GM19238 (cell line): ENCODE data around the gene SLC39A10.
"Not testable (repeated sequence)": the region's sequence is repeated elsewhere in the genome, so short reads cannot be mapped to it uniquely, and the experiment has no call there.

Source experiments
- DNase-seq: peaks from one replicate; pipeline ENCODE4 v3.0.0; 2011; ENCODE audit warnings: low spot score; ENCODE audit not compliant: insufficient read length

Gene SLC39A10

GRCh38 chr2:195644708-195645107, 12.3 kb upstream of the SLC39A10 start:
- DNase-seq = not testable (repeated sequence)

GRCh38 chr2:195645413-195645812, 11.6 kb upstream of the SLC39A10 start:
- DNase-seq = no peak

DNA sequence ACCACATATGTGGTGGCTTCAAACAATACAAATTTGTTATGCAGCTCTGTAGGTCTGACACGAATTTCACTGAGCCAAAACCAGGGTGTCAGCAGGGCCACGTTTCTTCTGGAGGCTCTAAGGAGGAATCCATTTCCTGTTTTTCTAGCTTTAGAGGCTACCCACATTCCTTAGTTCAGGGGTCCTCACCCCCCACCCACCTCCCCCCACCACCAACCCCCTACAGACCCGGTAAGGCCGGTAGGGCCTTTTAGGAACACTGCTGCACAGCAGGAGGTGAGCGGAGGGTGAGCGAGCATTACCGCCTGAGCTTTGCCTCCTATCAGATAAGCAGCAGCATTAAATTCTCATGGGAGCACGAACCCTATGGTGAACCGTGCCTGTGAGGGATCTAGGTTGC, 10.6 kb upstream of the SLC39A10 start:
- DNase-seq = no peak

- no peak for DNase-seq
Measured at GRCh38 chr2:195647302-195647701, 9.7 kb upstream of the SLC39A10 start.

- not testable (repeated sequence) for DNase-seq
Measured at GRCh38 chr2:195648370-195648769, 8.7 kb upstream of the SLC39A10 start.

- DNase-seq = no peak
Measured at GRCh38 chr2:195648787-195649186, 8.2 kb upstream of the SLC39A10 start.

DNA sequence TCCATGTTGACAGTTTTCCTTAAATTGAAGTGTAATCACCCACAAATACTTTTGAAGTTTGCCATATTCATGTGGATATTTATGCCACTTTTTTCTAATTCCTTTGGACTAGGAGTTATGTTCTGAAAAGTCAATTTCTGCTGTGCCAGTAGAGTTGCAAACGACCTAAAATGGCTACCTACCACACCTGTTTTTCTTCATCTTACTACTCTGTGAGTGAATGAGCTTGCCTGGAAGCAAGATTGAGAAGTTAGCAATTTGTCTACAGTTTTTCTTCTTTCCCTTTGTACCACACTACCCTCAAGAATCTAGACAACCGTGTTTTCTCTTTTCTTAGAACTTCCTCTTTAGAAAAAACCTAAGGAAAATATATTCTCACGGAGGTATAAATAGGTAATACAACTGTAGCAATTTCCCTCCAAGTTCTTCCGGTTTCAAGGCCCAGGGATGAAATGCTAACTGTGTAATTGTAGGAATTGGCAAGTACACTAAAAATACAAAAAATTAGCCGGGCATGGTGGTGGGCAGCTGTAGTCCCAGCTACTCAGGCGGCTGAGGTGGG, 7.3 kb upstream of the SLC39A10 start:
- no peak for DNase-seq

DNA sequence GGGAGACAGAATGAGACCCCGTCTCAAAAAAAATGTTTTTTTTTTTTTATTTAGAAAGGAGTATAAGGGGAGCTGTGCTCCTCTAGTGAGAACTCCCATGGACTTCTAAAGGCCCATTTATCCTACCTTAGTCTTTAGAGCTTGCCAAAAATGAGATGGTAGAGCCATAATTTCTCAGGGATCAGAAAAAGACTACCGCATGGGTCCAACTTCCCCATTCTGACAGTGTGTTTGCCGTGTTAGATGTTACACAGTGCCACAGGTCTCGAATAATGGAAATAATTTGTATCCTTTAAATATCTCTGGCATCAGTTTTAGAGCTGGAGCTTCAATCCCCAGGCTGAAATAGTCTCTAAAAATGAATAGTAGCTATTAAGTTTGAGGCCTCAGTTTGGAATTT, 6.0 kb upstream of the SLC39A10 start:
- DNase-seq = no peak

DNA sequence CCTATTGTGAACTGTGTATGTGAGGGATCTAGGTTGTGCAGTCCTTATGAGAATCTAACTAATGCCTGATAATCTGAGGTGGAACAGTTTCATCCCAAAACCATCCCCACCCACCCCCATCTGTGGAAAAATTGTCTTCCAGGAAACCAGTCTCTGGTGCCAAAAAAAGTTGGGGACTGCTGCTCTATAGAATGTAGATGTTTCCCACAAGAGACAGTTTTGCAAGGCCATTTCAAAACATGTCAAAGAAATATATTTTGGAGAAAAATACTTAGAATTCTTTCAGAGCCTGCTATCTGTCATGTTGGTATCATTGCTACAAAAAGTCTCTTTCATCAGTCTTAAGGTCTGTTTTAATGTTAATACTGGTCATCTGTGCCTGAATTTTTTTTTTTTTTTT, 4.1 kb upstream of the SLC39A10 start:
- DNase-seq = no peak

DNA sequence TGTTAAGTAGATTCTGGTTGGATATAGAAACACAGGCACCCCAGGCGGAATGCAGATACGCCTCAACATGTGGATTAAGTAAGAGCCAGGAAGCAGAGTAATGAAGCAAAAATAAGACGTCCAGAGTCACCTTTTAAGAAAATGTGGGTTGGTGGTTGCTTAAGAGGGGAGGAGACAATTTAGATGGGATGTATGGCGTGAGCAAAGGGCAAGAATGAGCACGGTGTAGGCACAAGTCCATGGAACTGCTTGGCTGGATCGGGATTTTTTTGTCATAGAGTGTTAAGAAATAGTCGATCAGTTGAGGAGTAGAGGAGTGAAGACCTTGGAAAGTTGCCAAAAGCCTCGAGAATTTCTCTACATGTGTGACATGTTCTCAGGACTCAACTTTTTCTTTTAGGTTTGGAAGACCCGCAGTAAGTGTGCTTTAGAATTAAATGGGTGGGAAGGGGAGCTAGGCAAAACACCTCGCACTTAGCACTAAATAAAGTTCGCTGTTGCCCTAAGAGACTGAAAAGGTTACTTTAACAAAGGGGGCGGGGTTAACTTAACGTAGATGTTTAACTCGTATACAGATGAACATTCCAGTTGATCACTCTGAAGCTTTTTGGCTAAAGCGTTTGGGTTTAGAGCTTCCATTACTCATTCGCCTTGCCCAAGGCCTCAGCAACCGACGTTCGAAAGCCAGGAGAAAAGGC, 716 bp upstream of the SLC39A10 start:
- DNase-seq = peak; percentile 31

DNA sequence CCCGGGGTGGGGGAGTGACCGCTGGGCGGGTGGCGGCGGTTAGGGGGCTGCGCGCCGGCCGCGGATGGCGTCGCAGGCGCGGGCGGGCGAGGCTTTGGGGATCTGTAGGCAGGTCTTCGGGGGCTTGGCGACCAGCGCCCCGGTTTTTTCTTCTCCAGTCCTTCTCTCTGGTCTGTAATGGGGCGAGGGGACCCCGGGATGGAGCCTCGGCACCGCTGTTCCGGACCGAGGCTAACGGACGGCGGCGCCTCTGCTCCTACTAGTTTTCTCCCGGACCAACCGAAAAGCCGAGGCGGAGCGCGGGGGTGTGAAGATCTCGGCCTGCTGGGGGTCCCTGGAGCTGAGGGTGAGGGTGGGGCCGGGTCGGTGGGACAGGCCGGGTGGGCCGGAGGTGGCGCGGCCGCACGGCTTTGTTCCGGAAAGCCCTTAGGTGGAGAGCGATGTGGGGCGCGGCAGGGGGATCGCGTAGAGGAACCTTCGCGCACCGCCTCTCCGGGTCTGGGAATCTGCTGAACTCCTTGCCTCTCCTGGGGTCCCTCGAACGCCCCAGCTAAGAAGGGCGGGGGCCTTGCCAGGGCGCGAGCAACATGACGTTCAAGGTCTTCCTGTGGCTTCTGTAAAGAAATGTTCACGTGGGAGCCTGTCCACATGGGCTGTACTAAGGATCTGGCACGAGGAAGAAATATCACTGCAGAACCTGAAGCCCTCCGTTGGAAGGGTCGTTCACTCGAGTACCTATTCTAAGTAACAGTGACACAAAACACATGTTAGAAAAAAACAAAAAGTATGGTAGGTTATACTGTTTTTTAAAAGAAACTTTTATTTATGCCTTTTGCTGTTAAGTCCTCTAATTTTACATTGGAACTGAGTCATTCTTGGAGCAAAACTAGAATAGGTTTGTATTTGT, 861 bp downstream of the SLC39A10 start:
- peak; percentile 19 for DNase-seq

- no peak for DNase-seq
Measured at GRCh38 chr2:195658541-195658890, 1.5 kb downstream of the SLC39A10 start.

DNA sequence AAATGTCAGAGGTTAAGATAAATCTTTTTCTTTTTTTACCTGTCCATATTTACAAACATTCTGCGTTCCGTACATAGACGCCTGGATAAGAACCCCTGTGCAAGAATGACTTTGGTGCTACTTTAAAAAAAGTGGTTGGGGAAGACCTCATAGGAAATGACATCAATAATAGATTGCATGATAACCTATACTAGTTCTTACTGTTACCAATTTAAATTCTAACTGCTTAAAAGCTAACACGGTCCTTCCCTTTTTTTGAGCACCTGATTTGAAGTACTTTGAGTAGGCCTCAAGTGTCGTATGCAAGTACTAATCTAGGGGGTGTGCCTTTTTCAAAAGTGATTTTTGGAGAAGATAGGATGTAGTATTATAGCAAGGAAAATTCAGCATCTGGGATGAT, 2.1 kb downstream of the SLC39A10 start:
- no peak for DNase-seq

GRCh38 chr2:195659982-195660890, 3.2 kb downstream of the SLC39A10 start:
- no peak for DNase-seq

- DNase-seq = no peak
Measured at GRCh38 chr2:195662138-195662537, 5.1 kb downstream of the SLC39A10 start.

GRCh38 chr2:195663007-195663406, 6.0 kb downstream of the SLC39A10 start:
- DNase-seq = no peak

DNA sequence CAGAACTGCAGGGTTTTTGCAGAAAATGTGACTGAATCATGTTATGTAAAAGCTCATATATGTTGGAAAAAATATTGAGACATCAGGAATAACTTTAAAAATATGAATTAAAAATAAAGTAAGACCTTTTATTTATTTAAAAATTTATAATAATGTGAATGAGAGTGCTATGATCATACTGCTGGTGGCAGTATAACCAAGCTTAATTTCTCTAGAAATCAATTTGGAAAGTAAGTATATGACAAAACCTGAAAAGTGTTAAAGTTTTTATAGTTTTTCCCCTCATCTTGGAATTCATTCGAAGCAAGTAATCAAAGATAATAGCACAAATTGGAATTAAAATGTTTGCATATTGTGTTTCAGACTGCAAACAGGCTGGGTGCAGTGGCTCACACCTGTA, 7.5 kb downstream of the SLC39A10 start:
- DNase-seq = no peak

- not testable (repeated sequence) for DNase-seq
Measured at GRCh38 chr2:195665153-195665552, 8.1 kb downstream of the SLC39A10 start.

DNA sequence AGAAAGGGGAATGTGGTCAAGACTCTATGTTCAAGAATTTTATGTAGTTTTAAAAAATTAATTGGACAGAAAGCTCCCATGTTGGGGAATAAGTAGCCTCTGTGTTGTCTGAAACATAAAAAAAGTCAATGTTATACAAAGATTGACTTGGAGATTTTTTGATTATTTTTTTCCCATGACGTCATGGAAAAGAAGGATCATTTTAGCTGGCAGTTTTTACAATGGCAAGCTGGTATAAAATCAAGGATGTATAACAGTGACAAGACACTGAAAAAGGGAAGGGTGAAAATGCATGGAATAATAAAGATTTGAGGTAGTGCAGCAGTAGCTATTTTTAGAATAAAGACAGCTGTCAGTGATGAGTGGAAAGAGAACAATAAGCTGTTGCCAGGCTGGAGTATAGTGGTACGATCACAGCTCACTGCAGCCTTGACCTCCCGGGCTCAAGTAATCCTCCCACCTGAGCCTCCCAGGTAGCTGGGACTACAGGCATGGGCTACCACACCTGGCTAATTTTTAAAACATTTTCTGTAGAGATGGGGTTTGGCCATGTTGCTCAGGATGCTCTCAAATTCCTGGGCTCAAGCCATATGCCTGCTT, 9.2 kb downstream of the SLC39A10 start:
- DNase-seq = no peak

DNA sequence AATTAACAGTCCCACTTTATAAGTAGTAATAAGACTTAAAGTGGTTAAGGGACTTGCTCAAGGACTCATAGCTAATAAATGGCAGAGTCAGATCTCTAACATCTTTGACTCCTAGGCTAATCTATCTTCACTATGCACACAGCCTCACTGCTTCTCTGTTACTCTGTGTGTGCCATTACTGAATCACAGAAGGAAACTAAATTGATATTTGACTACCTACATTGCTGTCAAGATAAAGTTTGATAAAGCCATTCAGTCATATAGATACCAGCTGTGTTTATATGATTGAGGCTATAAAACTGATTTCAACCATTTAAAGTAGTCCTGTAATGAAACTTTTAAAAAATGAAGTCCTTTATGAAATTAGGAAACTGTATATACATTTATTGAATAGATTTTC, 10.9 kb downstream of the SLC39A10 start:
- DNase-seq = no peak

- DNase-seq = no peak
Measured at GRCh38 chr2:195670191-195670590, 13.2 kb downstream of the SLC39A10 start.
